OCI-LY1 (cell line): Measurements from ENCODE around the gene AGAP1.

Experiments used
- EZH2 ChIP-seq: fragments of 200-600 bp; sonication (generic), shearing (Covaris generic); IDR thresholded peaks from 2 replicates; pipeline ENCODE4 v1.8.0; 2017; ENCODE audit warnings: borderline replicate concordance, mixed run types, mild to moderate bottlenecking, antibody characterized with exemption, low read length, moderate library complexity, mixed read lengths
- TF ChIP-seq, protein P1 (sequence below): fragments of 200-600 bp; sonication (generic), shearing (Covaris generic); IDR thresholded peaks from 2 replicates; pipeline ENCODE4 v1.5.1; 2017; ENCODE audit warnings: mild to moderate bottlenecking, antibody characterized with exemption, low read length, moderate library complexity, mixed read lengths

DNA sequence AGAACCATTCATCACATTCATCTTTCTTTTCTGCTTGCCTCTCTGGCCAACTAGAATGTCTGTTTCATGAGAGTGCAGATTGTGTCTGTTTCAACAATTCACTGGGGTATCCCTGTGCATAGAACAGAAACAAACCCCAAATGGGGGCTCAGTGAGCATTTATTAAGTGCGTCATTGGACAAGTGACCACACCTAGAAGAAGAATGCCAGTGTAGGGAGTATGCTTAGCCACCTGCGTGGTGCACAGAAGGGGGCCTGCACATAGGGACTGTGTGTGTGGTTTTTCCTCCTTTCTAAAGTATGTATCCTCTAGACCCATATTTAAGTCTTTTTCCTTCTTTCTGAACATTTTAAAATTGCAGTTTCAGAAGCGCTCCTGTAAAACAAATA lies 255.9 kb downstream of the AGAP1 start:
- TF ChIP-seq, protein P1, sequence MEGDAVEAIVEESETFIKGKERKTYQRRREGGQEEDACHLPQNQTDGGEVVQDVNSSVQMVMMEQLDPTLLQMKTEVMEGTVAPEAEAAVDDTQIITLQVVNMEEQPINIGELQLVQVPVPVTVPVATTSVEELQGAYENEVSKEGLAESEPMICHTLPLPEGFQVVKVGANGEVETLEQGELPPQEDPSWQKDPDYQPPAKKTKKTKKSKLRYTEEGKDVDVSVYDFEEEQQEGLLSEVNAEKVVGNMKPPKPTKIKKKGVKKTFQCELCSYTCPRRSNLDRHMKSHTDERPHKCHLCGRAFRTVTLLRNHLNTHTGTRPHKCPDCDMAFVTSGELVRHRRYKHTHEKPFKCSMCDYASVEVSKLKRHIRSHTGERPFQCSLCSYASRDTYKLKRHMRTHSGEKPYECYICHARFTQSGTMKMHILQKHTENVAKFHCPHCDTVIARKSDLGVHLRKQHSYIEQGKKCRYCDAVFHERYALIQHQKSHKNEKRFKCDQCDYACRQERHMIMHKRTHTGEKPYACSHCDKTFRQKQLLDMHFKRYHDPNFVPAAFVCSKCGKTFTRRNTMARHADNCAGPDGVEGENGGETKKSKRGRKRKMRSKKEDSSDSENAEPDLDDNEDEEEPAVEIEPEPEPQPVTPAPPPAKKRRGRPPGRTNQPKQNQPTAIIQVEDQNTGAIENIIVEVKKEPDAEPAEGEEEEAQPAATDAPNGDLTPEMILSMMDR, result no peak
- no peak for TF ChIP-seq EZH2
